Caco-2 (cell line): ENCODE measurements around the gene RASL12. TPM values are rescaled to one million over a fixed set of nuclear protein-coding genes. Genes with fewer than 3 reads are reported as not detected.
"Not testable (repeated sequence)": the region's sequence is repeated elsewhere in the genome, so short reads cannot be mapped to it uniquely, and the experiment has no call there.

ENCODE experiments used
- BruUV-seq: library from RNA; stranded (reverse); fragments of 400-500 nt; replicated peaks from 2 replicates; lab custom pipeline; 2021; lab: Mats Ljungman, UMichigan
- CTCF ChIA-PET: fragments of 300-600 bp; sonication (Branson Sonifier 250); formaldehyde crosslinking; loops from one replicate; lab custom pipeline; 2022; ENCODE audit warnings: antibody characterized with exemption; lab: Charles Lee
- POLR2A ChIA-PET: fragments of 300-600 bp; sonication (Branson Sonifier 250); formaldehyde crosslinking; loops from one replicate; lab custom pipeline; 2022; ENCODE audit warnings: antibody characterized with exemption; lab: Charles Lee
- DNase-seq, 2 experiments: peaks; one replicate each; pipeline versions ENCODE4 v3.0.0 to v3.0.0-alpha.2; 2020 to 2022
- H3K27me3 ChIP-seq: replicated peaks from 2 replicates; pipeline ENCODE4 v1.6.0; 2011; ENCODE audit warnings: low read length; ENCODE audit not compliant: control insufficient read depth, insufficient read depth
- H3K36me3 ChIP-seq: 2 replicates; pipeline ENCODE4 v1.5.1; 2011; ENCODE audit warnings: low read length; ENCODE audit not compliant: control insufficient read depth, insufficient read depth
- H3K4me1 ChIP-seq: fragments of 250-450 bp; sonication (Bioruptor Pico); 2 replicates; pipeline ENCODE4 v1.5.1; 2020; ENCODE audit warnings: mild to moderate bottlenecking
- H3K4me3 ChIP-seq: 2 replicates; pipeline ENCODE4 v1.5.1; 2011; ENCODE audit warnings: low read depth, mild to moderate bottlenecking, control low read depth, low read length
- H3K9me3 ChIP-seq: fragments of 250-450 bp; sonication (Bioruptor Pico); 2 replicates; pipeline ENCODE4 v1.5.1; 2020; ENCODE audit warnings: mild to moderate bottlenecking, moderate library complexity
- H3K27ac Mint-ChIP-seq: one replicate; pipeline ENCODE4 v1.8.0; 2022; ENCODE audit warnings: mixed read lengths; ENCODE audit not compliant: unreplicated experiment
- H3K27me3 Mint-ChIP-seq: one replicate; pipeline ENCODE4 v1.8.0; 2022; ENCODE audit warnings: mixed read lengths; ENCODE audit not compliant: insufficient read depth, unreplicated experiment
- H3K36me3 Mint-ChIP-seq: one replicate; pipeline ENCODE4 v1.8.0; 2022; ENCODE audit warnings: mild to moderate bottlenecking, mixed read lengths; ENCODE audit not compliant: insufficient read depth, unreplicated experiment
- H3K4me1 Mint-ChIP-seq: one replicate; pipeline ENCODE4 v1.8.0; 2022; ENCODE audit warnings: low read depth, mixed read lengths; ENCODE audit not compliant: unreplicated experiment
- H3K4me3 Mint-ChIP-seq: one replicate; pipeline ENCODE4 v1.8.0; 2022; ENCODE audit warnings: mild to moderate bottlenecking, moderate library complexity, mixed read lengths; ENCODE audit not compliant: unreplicated experiment
- H3K9me3 Mint-ChIP-seq: one replicate; pipeline ENCODE4 v1.8.0; 2022; ENCODE audit warnings: mixed read lengths; ENCODE audit not compliant: unreplicated experiment
- CTCF ChIP-seq, 2 experiments: fragments of 200-600 bp in 1 of 2; IDR thresholded peaks; 1 replicate in 1 of 2; 2 replicates in 1 of 2; pipeline versions ENCODE4 v1.5.1 to v1.8.0; 2011 to 2022; ENCODE audit warnings: antibody characterized with exemption in 1 of 2, control low read depth in 1 of 2, inconsistent platforms in 1 of 2, low read depth in 1 of 2, low read length in 1 of 2, mild to moderate bottlenecking in 1 of 2, moderate library complexity in 1 of 2; ENCODE audit not compliant: insufficient read depth in 1 of 2, severe bottlenecking in 1 of 2, unreplicated experiment in 1 of 2
- intact Hi-C: fragments of 100-400 bp; cut with micrococcal nuclease; formaldehyde crosslinking; loops from one replicate; pipeline ENCODE4 v1.10.0; 2022; ENCODE audit not compliant: unreplicated experiment
- total RNA-seq: library from RNA; stranded (reverse); gene quantifications from 2 replicates; pipeline ENCODE4 v1.2.3, GENCODE V29; 2022

Gene RASL12
- total RNA-seq, 1 experiment from 2014 or later, result 6.4 TPM

GRCh38 chr15:65100442-65100841 is 32.7 kb upstream of the RASL12 start:
- H3K4me1 Mint-ChIP-seq, result peaks cover 7% of the 10 kb centered on the region
- POLR2A ChIA-PET, result interaction anchor here (1.8 kb wide), 1 partner anchor 11 kb away, joined by 4 read pairs; no protein-coding TSS in a partner anchor

DNA sequence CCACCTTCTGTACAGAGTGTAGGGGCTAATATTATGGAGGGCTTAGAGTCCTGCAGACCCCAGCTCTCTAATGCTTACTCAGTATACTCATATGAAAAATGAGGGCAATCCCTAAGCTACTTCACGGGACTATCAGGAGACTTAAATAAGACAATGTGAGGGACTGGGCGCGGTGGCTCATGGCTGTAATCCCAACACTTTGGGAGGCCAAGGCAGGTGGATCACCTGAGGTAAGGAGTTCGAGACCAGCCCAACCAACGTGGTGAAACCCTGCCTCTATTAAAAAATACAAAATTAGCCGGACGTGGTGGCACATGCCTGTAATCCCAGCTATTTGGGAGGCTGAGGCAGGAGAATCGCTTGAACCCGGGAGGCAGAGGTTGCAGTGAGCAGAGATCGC is 32.0 kb upstream of the RASL12 start:
- H3K27ac Mint-ChIP-seq, H3K36me3 ChIP-seq, H3K9me3 ChIP-seq, CTCF ChIA-PET, H3K27me3 Mint-ChIP-seq, DNase-seq, H3K9me3 Mint-ChIP-seq, BruUV-seq, intact Hi-C loops, H3K27me3 ChIP-seq, POLR2A ChIA-PET, H3K4me3 ChIP-seq, H3K4me3 Mint-ChIP-seq: not testable (repeated sequence)
- peaks cover 10% of the 10 kb centered on the region for H3K4me1 ChIP-seq
- peaks cover 13% of the 10 kb centered on the region for H3K4me1 Mint-ChIP-seq
- peaks cover 18% of the 10 kb centered on the region for H3K36me3 Mint-ChIP-seq

More at GRCh38 chr15:65100442-65100841, 32.7 kb upstream of the RASL12 start:
- CTCF ChIA-PET, result interaction anchor here (1.5 to 1.6 kb wide), 2 partner anchors 10 to 56 kb away, joined by 8 to 12 read pairs; partner anchors contain the start of gene SLC51B
- Histone ChIP-seq H3K27me3 (no peaks in the 10 kb centered on the region), H3K4me1 (peaks cover 4% of the 10 kb centered on the region), H3K4me3 (no peak overlapping the region), H3K36me3 (no peaks in the 10 kb centered on the region; the same call in 1 of the 2 replicates), H3K9me3 (no peaks in the 10 kb centered on the region)
- TF ChIP-seq CTCF (IDR thresholded peaks at IDR 0.05; ENCODE audit: insufficient read depth in 1 of 2, low read depth in 1 of 2, low read length in 1 of 2, severe bottlenecking in 1 of 2, unreplicated experiment in 1 of 2), result no peak
- H3K36me3 Mint-ChIP-seq, result peaks cover 25% of the 10 kb centered on the region
- no TSS peak for BruUV-seq
- H3K27me3 Mint-ChIP-seq, result no peaks in the 10 kb centered on the region
- H3K27ac Mint-ChIP-seq, result no peak overlapping the region
- intact Hi-C loops, result no loop called here
- no peak for DNase-seq
- no peak overlapping the region for H3K4me3 Mint-ChIP-seq
- H3K9me3 Mint-ChIP-seq, result no peaks in the 10 kb centered on the region

- no peaks in the 10 kb centered on the region for H3K27me3 Mint-ChIP-seq
- BruUV-seq, result no TSS peak
- H3K9me3 Mint-ChIP-seq, result no peaks in the 10 kb centered on the region
- intact Hi-C loops, result no loop called here
- H3K4me3 Mint-ChIP-seq, result no peak overlapping the region
- Histone ChIP-seq H3K27me3 (no peaks in the 10 kb centered on the region), H3K4me1 (peaks cover 15% of the 10 kb centered on the region), H3K9me3 (no peaks in the 10 kb centered on the region), H3K4me3 (no peak overlapping the region), H3K36me3 (no peaks in the 10 kb centered on the region; the same call in 1 of the 2 replicates)
- POLR2A ChIA-PET, result no interaction called here
- H3K36me3 Mint-ChIP-seq, result peaks cover 19% of the 10 kb centered on the region
- no peak overlapping the region for H3K27ac Mint-ChIP-seq
- TF ChIP-seq CTCF (IDR thresholded peaks at IDR 0.05; ENCODE audit: insufficient read depth in 1 of 2, low read depth in 1 of 2, low read length in 1 of 2, severe bottlenecking in 1 of 2, unreplicated experiment in 1 of 2), result no peak
- peaks cover 13% of the 10 kb centered on the region for H3K4me1 Mint-ChIP-seq
- no peak for DNase-seq
- CTCF ChIA-PET, result no interaction called here
Measured at GRCh38 chr15:65099336-65099735, 31.5 kb upstream of the RASL12 start.
